Renal pelvis (tissue), 12 donors: ENCODE data around the gene PRICKLE1. TPM values are rescaled to one million over a fixed set of nuclear protein-coding genes. Genes with fewer than 3 reads are reported as not detected.

Experiments
- DNase-seq: peaks from one replicate; pipeline ENCODE4 v3.0.0-alpha.2; 2013
- long read RNA-seq, 16 experiments: transcript quantifications; one replicate each; lab custom pipeline, GENCODE V29; 2026
- polyA plus RNA-seq, 3 donors: library from polyadenylated mRNA; unstranded; fragments of 120-200 nt; gene quantifications; one replicate each; pipeline ENCODE4 v1.2.1, GENCODE V29; 2013; ENCODE audit not compliant: insufficient read length in 3 of 3

Gene PRICKLE1
- polyA plus RNA-seq: 10 to 100 TPM; 45.8 to 47.4 (median 45.9) TPM
- long read RNA-seq, donor 1, full-length matches to known transcripts: 8 of 29 reads
- long read RNA-seq, donor 1, partial matches to known transcripts: 21 of 29 reads
- long read RNA-seq, donor 1, other reads (novel, unspliced or antisense): 0 of 29 reads
- long read RNA-seq, donor 2, full-length matches to known transcripts: 11 of 40 reads
- long read RNA-seq, donor 2, partial matches to known transcripts: 29 of 40 reads
- long read RNA-seq, donor 2, other reads (novel, unspliced or antisense): 0 of 40 reads
- long read RNA-seq, donor 3, full-length matches to known transcripts: 13 of 41 reads
- long read RNA-seq, donor 3, partial matches to known transcripts: 28 of 41 reads
- long read RNA-seq, donor 3, other reads (novel, unspliced or antisense): 0 of 41 reads
- long read RNA-seq, donor 4, full-length matches to known transcripts: 11 of 34 reads
- long read RNA-seq, donor 4, partial matches to known transcripts: 23 of 34 reads
- long read RNA-seq, donor 4, other reads (novel, unspliced or antisense): 0 of 34 reads
- long read RNA-seq, donor 5, partial matches to known transcripts: 0 of 4 reads
- long read RNA-seq, donor 5, other reads (novel, unspliced or antisense): 0 of 4 reads
- long read RNA-seq, donor 6, full-length matches to known transcripts: 4 of 31 reads
- long read RNA-seq, donor 6, partial matches to known transcripts: 27 of 31 reads
- long read RNA-seq, donor 6, other reads (novel, unspliced or antisense): 0 of 31 reads
- long read RNA-seq, donor 7, full-length matches to known transcripts: 9 of 20 reads
- long read RNA-seq, donor 7, partial matches to known transcripts: 11 of 20 reads
- long read RNA-seq, donor 7, other reads (novel, unspliced or antisense): 0 of 20 reads
- long read RNA-seq, donor 8, full-length matches to known transcripts: 11 of 34 reads
- long read RNA-seq, donor 8, partial matches to known transcripts: 23 of 34 reads
- long read RNA-seq, donor 8, other reads (novel, unspliced or antisense): 0 of 34 reads
- long read RNA-seq, donor 9, full-length matches to known transcripts: 8 of 49 reads
- long read RNA-seq, donor 9, partial matches to known transcripts: 41 of 49 reads
- long read RNA-seq, donor 9, other reads (novel, unspliced or antisense): 0 of 49 reads
- long read RNA-seq, donor 10, full-length matches to known transcripts: 10 of 34 reads
- long read RNA-seq, donor 10, partial matches to known transcripts: 24 of 34 reads
- long read RNA-seq, donor 10, other reads (novel, unspliced or antisense): 0 of 34 reads
- long read RNA-seq, donor 11, full-length matches to known transcripts: 9 of 18 reads
- long read RNA-seq, donor 11, partial matches to known transcripts: 9 of 18 reads
- long read RNA-seq, donor 11, other reads (novel, unspliced or antisense): 0 of 18 reads
- long read RNA-seq, donor 12, full-length matches to known transcripts: 16 of 41 reads
- long read RNA-seq, donor 12, partial matches to known transcripts: 25 of 41 reads
- long read RNA-seq, donor 12, other reads (novel, unspliced or antisense): 0 of 41 reads
- long read RNA-seq, donor 13, full-length matches to known transcripts: 3 of 11 reads
- long read RNA-seq, donor 13, partial matches to known transcripts: 8 of 11 reads
- long read RNA-seq, donor 13, other reads (novel, unspliced or antisense): 0 of 11 reads
- long read RNA-seq, donor 14: 0 reads
- long read RNA-seq, donor 15, full-length matches to known transcripts: 9 of 44 reads
- long read RNA-seq, donor 15, partial matches to known transcripts: 35 of 44 reads
- long read RNA-seq, donor 15, other reads (novel, unspliced or antisense): 0 of 44 reads
- long read RNA-seq, donor 16, full-length matches to known transcripts: 14 of 36 reads
- long read RNA-seq, donor 16, partial matches to known transcripts: 22 of 36 reads
- long read RNA-seq, donor 16, other reads (novel, unspliced or antisense): 0 of 36 reads

GRCh38 chr12:42589465-42590329 is at the start of gene PRICKLE1:
Gene PRICKLE1, minus strand, starts transcription at chr12:42589746. Its CDS starts 117,230 bp downstream, at chr12:42472516.
- DNase-seq: peak; percentile 49

DNA sequence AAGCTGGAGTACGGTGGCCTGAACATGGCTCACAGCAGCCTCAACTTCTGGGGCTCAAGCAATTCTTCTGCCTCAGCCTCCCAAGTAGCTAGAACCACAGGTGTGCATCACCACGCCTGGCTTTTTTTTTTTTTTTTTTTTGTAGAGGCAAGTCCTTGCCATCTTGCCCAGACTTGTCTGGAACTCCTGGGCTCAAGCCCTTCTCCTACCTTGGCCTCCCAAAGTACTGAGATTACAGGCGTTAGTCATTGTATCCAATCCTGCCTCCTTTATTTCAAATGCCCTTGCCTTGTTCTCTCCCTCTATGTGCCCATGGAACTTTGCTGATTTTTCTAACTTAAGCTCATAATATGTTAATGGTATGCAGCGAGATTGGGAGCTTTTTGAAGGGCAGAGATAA is 49.2 kb upstream of the PRICKLE1 start:
- no peak for DNase-seq

DNA sequence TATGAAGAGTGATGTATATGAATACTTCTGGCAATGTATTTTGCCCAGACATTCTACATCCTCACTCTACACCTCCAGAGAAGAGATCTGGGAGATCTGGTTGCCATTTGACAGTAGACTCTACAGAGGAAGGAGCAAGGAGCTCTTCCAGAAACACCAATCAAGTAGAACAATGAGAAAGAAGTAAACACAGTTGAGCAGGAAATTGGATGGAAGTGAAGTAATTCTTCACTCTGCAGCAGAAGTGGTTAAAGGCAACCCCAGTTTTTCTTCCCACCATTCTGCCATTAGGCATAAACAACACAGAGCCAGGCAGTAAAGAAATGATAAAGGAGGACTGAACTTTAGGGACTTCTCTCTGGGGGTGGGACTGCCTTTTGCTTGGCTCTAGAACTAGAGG is 48.5 kb upstream of the PRICKLE1 start:
- no peak for DNase-seq

- DNase-seq: no peak
Measured at GRCh38 chr12:42636993-42637392, 47.4 kb upstream of the PRICKLE1 start.

DNA sequence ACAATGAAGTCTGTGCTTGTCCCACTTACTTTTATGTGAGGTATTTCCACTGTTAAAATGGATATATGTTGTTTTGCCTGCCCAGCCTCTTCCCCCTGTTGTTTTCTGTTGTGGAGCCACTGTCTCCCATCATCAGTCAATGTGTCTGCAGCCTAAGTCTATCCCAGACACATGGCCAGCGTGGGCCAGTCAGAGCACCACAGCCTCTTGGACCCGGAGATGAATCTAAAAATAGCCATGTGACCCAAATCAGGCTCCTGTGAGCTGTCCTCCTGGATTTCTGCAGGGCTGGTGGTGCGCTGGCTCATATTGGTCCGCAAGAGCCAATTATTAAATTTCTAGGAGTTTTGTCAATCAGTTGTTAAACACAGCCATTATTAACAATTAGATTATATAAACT is 44.0 kb upstream of the PRICKLE1 start:
- no peak for DNase-seq

DNA sequence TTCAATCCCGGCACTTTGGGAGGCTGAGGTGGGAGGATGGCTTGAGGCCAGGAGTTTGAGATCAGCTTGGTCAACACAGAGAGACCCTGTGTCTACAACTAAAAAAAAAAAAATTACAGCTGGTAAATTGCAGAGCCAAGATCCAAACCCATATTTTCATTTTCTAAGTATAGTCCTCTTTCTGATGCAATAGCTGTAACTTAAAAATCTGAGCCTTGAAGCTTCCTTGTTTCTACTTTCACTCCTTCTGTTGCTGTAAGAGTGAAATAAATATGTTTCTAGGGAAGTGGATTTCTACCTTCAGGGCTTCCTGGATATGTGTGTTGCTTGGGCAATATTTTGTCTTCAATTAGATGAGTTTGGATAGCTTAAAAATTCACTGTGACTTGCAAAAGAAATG is 42.0 kb upstream of the PRICKLE1 start:
- DNase-seq: no peak

DNA sequence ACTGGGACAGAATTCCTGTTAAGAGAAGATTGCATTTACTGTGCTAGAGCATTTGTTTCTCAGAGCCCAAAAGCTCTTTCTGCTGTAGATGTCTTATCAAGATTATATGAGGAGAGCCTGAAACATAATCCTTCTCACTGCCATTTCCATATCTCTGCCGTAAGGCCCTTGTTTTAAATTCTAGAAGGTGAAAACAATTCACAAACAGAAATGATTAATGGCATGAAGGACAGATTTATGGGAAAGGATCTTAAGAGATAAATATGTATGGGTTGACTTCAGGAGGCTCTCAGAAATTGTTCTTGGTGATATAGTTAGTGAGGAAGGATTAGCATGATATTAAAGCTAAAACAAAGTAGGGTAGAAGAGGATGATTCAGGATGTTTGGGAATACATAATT is 40.8 kb upstream of the PRICKLE1 start:
- DNase-seq: no peak

DNA sequence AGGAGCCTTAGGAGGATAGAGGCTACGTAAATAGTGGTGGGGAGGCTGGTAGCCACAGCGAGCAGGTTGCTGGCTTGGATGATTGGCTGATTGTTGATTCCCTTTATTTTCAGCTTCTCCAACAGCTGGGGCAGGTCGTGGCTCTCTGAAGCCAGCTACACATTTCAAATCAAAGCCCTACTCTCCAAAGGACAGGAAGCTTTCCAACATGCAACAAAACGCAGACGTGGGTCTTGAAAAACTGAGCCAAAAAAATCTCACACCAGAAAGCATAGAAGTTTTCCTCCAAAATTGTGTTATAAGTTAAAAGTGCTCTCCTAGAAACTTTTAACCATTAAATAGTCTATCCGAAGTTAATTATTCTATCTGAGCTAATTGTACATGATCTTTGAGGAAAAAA is 37.6 kb upstream of the PRICKLE1 start:
- no peak for DNase-seq

DNA sequence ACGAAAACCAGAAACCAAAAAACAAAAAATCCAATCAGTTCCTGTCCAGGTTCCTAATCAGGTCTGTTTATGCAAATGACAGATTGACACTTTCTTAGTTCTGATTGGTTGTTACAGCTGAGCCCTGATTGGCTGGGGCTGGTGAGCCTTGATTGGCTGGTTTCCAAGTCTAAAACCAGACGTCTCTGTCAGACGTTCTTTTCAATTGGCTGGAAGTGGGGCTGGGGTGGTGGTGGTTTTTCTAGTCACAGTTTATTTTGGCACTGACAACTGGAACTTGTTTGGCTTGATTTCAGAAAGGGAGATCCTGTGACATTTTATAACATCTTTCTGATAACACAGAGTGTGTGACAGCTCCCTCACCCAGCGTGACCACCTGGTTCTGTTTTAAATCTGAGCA is 36.1 kb upstream of the PRICKLE1 start:
- DNase-seq: no peak

DNA sequence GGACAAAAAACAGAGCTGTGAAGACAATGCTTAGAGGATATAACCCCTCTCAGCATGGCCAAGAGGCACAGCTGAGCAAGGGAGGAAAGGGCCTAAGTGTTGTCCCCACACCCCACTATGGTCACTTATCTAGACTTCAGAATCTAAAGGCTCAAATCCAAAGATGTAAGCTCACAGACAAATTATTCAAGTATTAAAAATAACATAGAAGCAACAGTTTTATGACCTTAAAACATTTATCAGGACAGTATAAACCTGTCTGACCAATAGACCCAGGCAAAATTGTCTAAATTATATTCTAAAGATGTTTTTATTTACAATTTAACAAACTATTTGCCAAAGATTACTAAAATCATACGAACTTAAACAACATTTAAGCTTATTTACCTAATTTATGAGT is 28.1 kb upstream of the PRICKLE1 start:
- no peak for DNase-seq

GRCh38 chr12:42615006-42615405 is 25.5 kb upstream of the PRICKLE1 start:
- no peak for DNase-seq

- DNase-seq: no peak
Measured at GRCh38 chr12:42612231-42612613, 22.7 kb upstream of the PRICKLE1 start.

GRCh38 chr12:42611571-42612230 is 22.2 kb upstream of the PRICKLE1 start:
- DNase-seq: no peak

DNA sequence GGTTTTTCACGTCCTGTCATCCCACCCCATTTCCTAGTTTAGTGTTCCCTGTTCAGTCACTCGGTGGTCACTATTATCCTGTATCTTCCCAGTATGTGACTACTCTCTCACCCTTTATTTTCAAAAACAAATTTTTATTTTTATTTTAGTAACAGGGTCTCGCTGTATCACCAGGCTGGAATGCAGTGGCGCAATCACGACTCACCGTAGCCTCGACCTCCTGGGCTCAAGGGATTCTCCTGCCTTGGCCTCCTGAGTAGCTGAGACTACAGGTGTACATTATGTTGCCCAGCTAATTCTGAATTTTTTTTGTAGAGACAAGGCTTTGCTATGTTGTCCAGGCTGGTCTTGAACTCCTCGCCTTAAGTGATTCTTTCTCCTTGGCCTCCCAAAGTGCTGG is 20.1 kb upstream of the PRICKLE1 start:
- DNase-seq: no peak

- DNase-seq: no peak
Measured at GRCh38 chr12:42608196-42608825, 18.8 kb upstream of the PRICKLE1 start.

GRCh38 chr12:42607584-42608058 is 18.1 kb upstream of the PRICKLE1 start:
- DNase-seq: no peak

DNA sequence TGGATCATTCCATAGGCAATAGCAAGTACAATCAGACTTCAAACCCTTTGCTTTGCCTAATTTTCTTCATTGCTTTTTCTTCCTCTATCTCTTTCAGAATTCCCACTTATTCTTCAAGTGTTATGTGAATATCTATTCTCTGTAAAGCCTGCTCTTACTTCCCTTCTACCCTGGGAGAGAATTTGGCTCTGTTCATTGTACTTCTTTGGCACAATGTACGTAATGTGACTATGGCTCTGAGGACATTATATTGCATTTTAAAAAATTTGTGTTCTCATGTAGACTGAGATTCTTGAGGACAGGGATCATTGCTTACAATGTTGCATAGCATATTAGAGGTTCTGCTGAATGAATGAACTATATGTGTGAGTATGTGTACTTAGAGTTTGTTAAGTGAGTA is 16.9 kb upstream of the PRICKLE1 start:
- DNase-seq: no peak

GRCh38 chr12:42605685-42606084 is 16.1 kb upstream of the PRICKLE1 start:
- DNase-seq: no peak
